GM21528 (cell line): ENCODE measurements around the gene ZNF888.
"Not testable (repeated sequence)": the region's sequence is repeated elsewhere in the genome, so short reads cannot be mapped to it uniquely, and the experiment has no call there.

ENCODE experiments used
- ATAC-seq: cut with Tn5 transposase; IDR thresholded peaks from one replicate; pipeline ENCODE4 v1.9.1; 2021; ENCODE audit warnings: mild to moderate bottlenecking, moderate library complexity; ENCODE audit not compliant: unreplicated experiment, low FRiP score

The ZNF888 gene

DNA sequence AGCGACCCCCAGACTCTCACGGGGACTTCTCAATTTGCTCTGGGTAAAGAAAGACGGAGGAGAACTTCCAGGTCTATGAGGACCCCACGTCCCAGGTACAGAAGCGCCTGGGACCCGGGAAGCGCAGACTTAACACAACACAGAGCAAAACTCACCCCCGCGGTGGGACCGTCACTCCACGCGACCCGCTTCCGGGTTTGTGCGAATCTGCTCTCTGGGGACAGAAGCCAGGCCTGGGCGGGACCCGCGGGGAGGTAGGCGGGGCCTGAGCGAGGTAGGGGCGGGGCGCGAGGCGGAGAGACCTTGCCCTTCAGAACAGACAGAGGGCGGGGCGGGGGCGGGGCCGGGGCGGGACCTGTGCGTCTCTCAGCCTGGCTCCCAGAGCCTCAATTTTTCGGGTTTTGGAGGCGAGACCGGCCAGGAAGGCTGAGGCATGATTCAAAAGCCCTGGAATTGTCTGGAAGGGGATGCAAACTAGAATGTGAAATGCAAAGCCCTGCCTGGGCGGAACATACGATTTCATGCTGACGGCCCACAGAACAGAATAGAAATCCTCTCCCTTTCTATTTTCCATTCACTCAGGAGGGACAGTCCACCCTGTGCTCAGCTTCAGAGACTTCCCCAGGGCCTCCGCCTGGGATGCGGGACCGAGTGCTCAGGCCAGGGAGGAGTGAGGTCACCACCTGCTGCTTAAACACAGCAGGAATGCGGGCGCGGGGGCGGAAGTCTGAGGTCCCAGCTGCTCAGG, 19.3 kb upstream of the ZNF888 start:
- ATAC-seq: peak; percentile 84

DNA sequence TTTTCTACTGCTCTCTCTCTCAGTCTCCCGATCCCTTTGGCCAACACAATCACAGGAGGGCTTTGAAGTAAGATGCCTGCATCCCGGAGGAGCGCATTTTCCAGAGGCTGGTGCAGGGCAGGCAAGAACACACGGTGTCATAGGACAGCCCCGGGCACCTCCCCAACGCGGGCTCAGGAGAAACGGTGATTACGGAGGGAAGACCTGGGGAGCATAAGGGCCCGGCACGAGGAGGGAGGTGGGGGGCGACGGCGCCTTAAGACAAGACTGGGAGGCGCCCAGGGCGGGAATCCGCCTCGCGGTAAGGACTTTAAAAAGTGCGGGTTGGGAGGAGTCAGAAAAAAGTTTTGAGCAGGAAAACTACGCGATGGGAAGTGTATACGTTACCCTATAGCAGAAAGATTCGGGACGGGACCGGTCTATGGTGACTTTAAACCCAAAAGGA, 18.7 kb upstream of the ZNF888 start:
- peak; percentile 42 for ATAC-seq

DNA sequence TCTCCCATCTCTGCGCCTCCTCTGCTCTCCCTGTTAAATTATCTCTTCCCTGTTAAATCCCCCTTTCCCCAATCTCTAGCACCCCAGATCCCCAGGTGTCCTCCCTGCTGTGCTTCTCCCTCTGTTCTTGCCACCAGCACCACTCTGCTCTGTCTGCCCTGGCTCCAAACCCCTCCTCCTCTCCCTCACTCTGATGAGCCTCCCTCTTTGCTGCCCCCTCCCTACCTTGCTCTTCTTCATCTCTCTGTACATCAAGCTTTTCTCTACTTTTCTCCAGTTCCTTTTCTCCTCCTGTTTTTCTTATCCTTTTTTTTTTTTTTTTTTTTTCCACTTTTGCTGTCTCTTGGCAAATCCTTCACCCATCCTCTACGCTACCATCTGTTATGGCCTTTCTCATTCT, 18.3 kb upstream of the ZNF888 start:
- ATAC-seq: not testable (repeated sequence)

DNA sequence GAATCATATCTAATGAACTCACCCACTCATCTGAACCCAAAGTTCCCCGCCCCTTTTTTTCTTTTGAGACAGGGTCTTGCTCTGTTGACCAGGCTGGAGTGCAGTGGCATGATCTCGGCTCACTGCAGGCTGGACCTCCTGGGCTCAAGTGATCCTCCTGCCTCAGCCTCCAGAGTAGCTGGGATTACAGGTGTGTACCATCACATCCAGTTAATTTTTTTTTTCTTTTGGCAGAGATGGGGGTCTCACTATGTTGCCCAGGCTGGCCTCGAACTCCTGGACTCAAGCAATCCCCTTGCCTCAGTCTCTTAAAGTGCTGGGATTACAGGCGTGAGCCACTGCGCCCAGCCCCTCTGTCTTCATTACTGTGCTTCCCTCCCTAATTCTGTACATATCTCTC, 17.7 kb upstream of the ZNF888 start:
- not testable (repeated sequence) for ATAC-seq

DNA sequence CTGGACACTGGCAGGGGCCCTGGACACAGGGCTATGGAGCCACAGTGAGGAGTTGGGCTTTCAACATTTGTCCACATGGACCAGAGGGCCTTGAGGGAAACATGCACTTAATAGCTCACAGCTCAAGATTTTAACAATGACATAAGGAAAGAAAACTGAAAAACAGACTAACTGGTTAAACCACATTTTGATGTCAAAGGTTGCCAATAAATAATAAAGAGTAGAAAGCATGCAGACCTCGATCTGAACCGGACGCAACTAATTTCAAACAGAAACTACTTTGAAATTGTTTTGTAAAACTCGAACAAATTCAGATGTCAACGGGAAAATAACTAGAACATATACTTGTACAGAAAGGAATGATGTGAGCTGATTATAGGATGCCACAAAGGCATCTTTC, 15.5 kb upstream of the ZNF888 start:
- no peak for ATAC-seq

DNA sequence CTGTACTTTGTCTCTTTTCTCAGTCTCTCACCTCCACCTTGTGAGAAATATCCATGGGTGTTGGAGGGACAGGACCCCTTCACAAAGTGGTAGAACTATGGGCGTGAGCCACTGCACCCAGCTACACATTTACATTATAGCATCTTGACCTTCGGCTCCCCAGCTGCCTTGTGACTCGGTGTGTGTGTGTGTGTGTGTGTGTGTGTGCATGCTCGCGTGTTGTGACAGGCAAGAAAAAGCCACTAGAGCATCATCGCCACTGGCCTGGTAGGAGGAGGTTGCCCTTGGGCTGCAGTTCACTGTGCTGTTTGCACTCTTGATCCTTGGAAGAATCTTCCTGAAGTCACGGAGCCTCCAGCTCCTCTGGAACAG, 13.7 kb upstream of the ZNF888 start:
- no peak for ATAC-seq

DNA sequence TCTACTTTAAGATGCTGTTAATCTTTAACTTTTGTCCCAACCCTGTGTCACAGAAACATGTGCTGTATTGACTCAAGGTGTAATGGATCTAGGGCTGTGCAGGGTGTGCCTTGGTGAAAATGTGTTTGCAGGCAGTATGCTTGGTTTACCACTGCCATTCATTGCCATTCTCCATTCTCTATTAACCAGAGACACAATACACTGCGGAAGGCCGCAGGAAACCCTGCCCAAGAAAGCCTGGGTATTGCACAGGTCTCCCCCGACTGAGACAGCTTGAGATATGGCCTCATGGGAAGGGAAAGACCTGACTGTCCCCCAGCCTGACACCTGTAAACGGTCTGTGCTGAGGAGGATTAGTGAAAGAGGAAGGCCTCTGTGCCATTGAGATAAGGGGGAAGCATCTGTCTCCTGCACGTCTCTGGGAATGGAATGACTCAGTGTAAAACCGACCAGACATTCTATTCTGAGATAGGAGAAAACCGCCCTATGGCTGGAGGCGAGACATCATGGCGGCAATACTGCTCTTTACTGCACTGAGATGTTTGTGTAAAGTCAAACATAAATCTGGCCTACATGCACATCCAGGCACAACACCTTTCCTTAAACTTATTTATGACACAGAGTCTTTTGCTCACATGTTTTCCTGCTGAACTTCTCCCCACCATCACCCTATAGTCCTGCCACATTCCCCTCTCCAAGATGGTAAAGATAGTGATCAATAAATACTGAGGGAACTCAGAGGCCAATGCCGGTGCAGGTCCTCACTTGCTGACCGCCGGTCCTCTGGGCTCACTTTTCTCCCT, 13.1 kb upstream of the ZNF888 start:
- ATAC-seq: no peak

DNA sequence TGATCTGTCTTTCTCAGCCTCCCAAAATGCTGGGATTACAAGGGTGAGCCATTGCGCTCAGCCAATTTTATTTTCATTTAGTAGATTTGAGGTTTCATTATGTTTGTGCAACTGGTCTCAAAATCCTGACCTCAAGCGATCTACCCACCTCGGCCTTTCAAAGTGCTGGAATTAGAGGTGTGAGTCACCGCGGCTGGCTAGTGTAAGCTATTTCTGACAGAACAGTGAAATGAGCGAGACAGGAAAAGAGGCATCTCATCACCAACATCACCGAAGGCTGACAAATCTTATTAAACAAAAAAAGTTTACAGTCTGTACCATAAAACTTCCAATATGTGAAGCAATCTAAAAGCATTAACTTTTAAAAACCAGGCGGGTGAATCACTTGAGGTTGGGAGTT, 12.2 kb upstream of the ZNF888 start:
- no peak for ATAC-seq

DNA sequence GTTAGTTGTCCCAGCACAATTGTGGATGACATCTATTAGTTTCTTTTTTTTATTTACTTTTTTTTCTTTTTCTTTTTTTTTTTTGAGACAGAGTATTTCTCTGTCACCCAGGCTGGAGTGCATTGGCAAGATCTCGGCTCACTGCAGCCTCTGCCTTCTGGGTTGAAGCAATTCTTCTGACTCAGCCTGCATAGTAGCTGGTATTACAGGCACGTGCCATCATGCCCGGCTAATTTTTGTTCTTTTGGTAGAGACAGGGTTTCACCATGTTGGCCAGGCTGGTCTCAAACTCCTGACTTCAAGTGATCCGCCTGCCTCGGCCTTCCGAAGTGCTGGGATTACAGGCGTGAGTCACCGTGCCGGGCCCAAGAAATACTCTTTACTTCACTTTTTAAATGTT, 1.4 kb upstream of the ZNF888 start:
- not testable (repeated sequence) for ATAC-seq

DNA sequence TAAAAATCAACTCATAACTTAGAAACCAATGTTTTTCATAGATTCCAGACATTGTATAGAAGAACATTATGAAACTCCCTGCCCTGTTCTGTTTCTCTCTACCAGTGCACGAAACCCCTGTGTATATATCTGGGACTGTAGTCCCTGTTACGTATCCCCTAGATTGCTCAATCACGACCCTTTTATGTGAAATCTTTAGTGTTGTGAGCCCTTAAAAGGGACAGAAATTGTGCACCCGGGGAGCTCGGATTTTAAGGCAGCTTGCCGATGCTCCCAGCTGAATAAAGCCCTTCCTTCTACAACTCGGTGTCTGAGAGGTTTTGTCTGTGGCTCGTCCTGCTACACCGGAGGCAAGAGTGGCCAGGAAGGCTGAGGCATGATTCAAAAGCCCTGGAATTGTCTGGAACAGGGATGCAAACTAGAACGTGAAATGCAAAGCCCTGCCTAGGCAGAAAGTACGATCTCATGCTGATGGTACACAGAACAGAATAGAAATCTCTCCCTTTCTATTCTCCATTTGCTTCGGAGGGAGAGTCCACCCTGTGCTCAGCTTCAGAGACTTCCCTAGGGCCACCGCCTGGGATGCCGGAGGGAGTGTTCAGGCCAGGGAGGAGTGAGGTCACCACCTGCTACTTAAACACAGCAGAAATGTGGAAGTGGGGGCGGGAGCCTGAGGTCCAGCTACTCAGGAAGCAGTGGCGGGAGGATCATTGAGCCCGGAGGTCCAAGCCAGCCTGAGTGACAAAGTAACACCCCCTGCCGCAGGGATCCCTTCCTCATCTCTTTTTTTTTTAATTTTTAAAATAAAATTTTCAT, 758 bp upstream of the ZNF888 start:
- ATAC-seq: no peak

DNA sequence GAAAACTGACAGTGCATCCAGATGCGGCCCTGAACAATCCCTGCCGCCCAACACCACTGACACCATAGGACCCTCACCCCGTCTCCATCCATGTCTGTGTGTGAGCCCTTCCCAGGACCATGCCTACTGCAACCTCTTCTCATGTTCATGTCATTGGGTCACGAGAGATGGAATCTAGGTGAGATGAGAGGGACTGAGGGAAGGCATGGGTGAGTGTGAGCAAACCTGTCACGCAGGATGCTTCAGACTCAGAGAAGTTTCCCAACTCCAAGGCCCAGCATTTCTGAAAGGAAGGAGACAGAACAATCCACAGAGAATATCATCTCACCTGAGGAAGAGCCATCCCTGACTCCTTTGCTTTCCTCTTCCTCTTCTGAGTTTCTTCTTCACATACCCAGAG, 5.7 kb downstream of the ZNF888 start:
- ATAC-seq: no peak

DNA sequence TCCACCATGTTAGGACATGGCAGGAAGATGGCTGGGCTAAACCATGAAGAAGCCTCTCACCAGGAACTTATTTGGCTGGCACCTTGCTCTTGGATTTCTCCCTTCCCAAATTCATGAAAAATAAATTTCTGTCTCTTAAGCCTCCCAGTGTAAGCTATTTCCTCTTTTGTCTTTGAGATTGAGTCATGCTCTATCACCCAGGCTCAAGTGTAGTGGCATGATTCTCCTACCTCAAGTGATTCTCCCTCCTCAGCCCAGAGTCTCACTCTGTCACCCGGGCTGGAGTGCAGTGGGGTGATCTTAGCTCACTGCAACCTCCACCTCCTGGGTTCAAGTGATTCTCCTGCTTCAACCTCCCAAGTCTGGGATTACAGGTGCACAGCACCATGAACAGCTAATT, 12.6 kb downstream of the ZNF888 start:
- ATAC-seq: no peak

DNA sequence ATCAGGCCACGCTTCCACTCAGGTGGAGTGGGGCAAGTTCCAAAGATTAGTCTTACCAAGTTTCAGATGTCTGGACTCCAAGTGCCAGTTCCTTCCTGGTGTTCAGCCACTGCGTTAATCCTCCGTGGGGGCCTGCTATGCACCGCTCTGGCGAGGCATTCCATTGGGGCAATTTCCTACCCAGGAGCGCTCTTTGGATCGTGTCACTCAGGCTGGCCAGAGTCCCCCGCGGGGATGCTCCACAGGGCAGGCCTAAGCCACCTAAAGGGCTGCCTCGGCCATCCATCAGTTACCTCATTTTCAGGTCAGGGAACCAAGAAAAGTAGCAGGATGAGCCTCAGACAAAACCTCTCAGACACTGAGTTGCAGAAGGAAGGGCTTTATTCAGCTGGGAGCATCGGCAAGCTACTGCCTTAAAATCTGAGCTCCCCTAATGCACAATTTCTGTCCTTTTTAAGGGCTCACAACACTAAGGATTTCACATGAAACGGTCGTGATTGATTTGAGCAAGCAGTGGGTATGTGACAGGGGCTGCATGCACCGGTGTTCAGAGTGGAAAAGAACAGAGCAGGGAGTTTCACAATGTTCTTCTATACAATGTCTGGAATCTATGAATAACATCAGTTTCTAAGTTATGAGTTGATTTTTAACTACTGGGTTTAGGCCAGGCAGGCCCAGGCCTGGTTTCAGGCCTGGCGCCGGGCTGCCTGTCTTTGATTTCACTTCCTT, 19.0 kb downstream of the ZNF888 start:
- ATAC-seq: not testable (repeated sequence)

DNA sequence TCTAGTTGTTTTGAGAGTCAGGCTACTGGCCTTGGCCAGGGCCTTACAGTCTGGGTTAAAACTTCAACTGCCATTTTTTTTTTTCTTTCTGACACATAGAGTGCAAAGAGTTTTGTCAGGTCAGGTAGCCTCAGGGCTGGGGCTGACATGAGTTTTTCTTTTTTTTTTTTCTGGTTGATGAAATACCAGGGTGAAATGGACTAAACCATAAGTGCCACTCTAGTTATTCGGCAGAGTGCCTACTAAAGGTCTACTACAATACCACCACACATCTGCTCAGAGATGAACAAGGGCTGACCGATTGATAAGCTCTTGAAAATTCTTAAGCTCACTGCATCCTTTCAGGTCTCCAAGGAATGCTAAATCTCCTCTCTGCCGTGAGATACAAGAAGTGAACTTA, 21.4 kb downstream of the ZNF888 start:
- ATAC-seq: no peak

DNA sequence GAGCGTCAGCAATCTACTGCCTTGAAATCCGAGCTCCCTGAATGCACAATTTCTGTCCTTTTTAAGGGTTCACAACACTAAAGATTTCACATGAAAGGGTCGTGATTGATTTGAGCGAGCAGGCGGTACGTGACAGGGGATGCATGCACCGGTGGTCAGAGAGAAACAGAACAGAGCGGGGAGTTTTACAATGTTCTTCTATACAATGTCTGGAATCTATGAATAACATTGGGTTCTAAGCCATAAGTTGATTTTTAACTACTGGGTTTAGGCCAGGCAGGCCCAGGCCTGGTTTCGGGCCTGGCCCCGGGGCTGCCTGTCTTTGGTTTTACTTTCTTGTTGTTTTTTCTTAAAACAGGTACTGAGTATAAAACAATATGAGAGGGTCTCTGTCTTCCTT, 24.6 kb downstream of the ZNF888 start:
- ATAC-seq: not testable (repeated sequence)

DNA sequence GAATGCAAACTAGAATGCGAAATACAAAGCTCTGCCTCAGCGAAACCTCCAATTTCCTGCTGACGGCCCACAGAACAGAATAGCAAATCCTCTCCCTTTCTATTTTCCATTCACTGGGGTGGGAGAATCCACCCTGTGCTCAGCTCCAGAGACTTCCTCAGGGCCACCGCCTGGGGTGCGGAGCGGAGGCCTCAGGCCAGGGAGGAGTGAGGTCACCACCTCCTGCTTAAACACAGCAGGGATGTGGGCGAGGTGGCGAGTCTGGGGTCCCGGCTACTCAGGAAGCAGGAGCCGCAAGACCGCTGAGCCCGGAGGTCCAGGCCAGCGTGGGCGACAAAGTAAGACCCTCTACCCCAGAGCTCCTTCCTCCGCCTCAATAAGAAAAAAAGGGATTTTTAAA, 25.1 kb downstream of the ZNF888 start:
- no peak for ATAC-seq

DNA sequence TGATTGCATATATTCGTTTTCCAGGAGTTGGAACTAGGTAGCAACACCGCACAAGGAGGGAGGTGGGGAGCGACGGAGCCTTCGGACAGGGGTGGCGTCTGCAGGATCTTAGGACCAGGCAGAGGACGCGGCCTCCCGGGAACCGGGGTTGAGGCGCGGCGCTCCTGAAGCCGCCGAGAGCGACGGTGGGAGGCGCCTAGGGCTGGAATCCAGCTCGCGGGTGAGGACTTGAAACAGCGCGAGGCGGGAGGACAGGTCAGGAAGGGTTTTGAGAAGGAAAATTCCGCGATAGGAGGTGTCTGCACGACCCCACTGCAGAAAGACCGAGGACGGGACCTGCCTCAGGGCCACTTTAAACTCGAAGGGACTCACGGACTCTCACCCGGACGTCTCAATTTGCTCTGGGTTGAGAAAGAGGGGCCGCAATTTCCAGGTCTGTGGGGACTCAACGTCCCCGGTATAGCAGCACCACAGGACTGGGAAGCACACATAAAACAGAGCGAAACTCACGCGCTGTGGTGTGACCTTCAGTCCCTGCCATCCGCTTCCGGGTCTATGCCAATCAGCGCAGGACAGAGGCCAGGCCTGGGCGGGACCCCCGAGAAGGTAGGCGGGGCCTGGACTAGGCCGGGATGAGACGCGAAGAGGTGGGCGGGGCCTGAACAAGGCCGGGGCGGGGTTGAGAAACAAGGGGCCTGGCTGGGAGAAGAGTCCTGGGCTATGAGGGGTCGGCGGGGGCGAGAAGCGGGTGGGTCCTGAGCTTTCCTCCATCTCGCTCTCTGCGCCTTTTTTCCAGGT, 25.9 kb downstream of the ZNF888 start, which contains the start of gene ZNF320:
ZNF320 (minus strand) TSS at position 498 of the 798 bp plus-strand sequence. CDS start 7,380 bp downstream, outside the sequence.
- ATAC-seq: peak; percentile 97

DNA sequence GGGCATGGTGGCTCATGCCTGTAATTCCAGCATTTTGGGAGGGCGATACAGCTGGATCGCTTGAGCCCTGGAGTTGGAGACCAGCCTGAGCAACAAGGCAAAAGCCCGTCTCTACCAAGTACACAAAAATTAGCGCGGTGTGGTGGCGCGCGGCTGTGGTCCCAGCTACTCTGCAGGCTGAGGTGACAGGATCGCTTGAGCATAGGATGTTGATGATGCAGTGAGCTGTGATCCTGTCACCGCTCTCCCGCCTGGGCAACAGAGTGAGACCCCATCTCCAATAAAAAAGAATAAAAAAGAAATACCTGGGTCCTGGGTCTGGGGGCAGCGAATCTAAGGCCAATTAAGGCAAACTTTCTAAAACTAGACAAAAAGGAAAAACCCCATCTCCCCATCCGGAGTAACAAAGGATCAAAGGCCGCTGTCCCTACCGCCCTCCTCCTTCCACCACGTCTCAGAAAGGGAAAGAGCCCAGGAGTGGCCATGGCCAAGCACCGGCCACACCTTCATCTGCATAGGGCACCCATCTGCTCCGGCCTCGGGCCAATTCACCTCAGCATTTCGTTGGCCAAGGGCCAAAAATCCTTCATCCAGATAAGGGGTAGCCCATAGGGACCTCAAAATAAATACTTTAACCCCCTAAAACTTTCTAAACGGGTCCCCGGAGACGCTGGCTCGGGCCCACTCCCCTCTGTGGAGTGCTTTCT, 26.6 kb downstream of the ZNF888 start:
- ATAC-seq: no peak

DNA sequence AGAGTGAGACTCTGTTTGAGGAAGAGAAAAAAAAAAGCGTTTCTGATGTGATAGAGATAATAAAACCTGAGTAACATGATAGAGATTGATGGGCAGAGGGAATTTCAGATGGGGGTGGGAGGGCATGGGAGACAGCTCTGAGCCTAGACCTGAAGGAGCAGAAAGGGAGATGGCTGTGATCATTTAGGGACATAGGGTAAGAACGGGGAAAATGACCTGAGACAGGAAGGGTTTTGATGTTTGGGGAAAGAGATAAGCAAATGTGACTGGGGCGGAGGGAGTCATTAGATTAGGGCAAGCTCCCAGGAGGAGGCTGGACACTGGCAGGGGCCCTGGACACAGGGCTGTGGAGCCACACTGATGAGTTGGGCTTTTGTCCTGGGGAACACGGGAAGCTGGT, 31.9 kb downstream of the ZNF888 start:
- no peak for ATAC-seq
